Activated CD4-positive, alpha-beta memory T cell treated with anti-CD3 and anti-CD28 coated beads for 36 hours (primary cell): ENCODE data around the gene BCR. TPM values are rescaled to one million over a fixed set of nuclear protein-coding genes. Genes with fewer than 3 reads are reported as not detected.

Experiments
- CTCF ChIA-PET: fragments of 350-600 bp; sonication (Branson Sonifier 250); formaldehyde crosslinking; loops from one replicate; lab custom pipeline; 2021; ENCODE audit warnings: antibody characterized with exemption, inconsistent platforms; lab: Charles Lee
- POLR2A ChIA-PET: fragments of 350-600 bp; sonication (Branson Sonifier 250); formaldehyde crosslinking; loops from one replicate; lab custom pipeline; 2021; ENCODE audit warnings: antibody characterized with exemption; lab: Charles Lee
- DNase-seq: peaks from one replicate; pipeline ENCODE4 v3.0.0-alpha.2; 2020
- H3K27ac Mint-ChIP-seq: one replicate; pipeline ENCODE4 v1.8.0; 2021; ENCODE audit warnings: mixed read lengths
- H3K27me3 Mint-ChIP-seq: one replicate; pipeline ENCODE4 v1.8.0; 2021; ENCODE audit warnings: mixed read lengths
- H3K36me3 Mint-ChIP-seq: one replicate; pipeline ENCODE4 v1.8.0; 2021; ENCODE audit warnings: mixed read lengths
- H3K4me1 Mint-ChIP-seq: one replicate; pipeline ENCODE4 v1.8.0; 2021; ENCODE audit warnings: low read depth, mixed read lengths
- H3K4me3 Mint-ChIP-seq: one replicate; pipeline ENCODE4 v1.8.0; 2021; ENCODE audit warnings: mild to moderate bottlenecking, mixed read lengths
- H3K9me3 Mint-ChIP-seq: one replicate; pipeline ENCODE4 v1.8.0; 2021; ENCODE audit warnings: mixed read lengths
- intact Hi-C: fragments of 100-400 bp; cut with micrococcal nuclease; formaldehyde crosslinking; loops from one replicate; pipeline ENCODE4 v1.15.1; 2023
- total RNA-seq, 2 experiments: library from RNA; stranded (reverse); gene quantifications; one replicate each; pipeline ENCODE4 v1.2.3, GENCODE V29; 2021

BCR gene
- total RNA-seq, 2 experiments from 2014 or later: 60.4 to 69.0 TPM

- ChIA-PET CTCF (interaction anchor here (1.0 to 15.1 kb wide), 14 partner anchors 8 to 115 kb away, joined by 3 to 309 read pairs (median 4); no protein-coding TSS in a partner anchor), POLR2A (interaction anchor here (0.5 to 3.9 kb wide), 3 partner anchors 63 to 102 kb away, joined by 3 to 18 read pairs (median 5); no protein-coding TSS in a partner anchor)
- DNase-seq: peak; percentile 56
- H3K9me3 Mint-ChIP-seq: peaks cover 2% of the 10 kb centered on the region
- peaks cover 43% of the 10 kb centered on the region for H3K4me1 Mint-ChIP-seq
- peaks cover 16% of the 10 kb centered on the region for H3K36me3 Mint-ChIP-seq
- no peaks in the 10 kb centered on the region for H3K27me3 Mint-ChIP-seq
- peak overlapping the region; percentile 74 for H3K4me3 Mint-ChIP-seq
- H3K27ac Mint-ChIP-seq: peak overlapping the region; percentile 60
- intact Hi-C loops: loop anchor here (2.0 to 5.0 kb wide), 2 partner anchors 37 to 208 kb away; no protein-coding TSS in a partner anchor
Measured at GRCh38 chr22:23179381-23180299, 669 bp upstream of the BCR start.

GRCh38 chr22:23180893-23181720, 798 bp downstream of the BCR start:
- POLR2A ChIA-PET: interaction anchor here (0.7 to 3.9 kb wide), 4 partner anchors 36 to 61 kb away, joined by 3 to 18 read pairs (median 3); partner anchors contain the start of gene RAB36
- peak overlapping the region; percentile 98 for H3K27ac Mint-ChIP-seq
- H3K27me3 Mint-ChIP-seq: no peaks in the 10 kb centered on the region

GRCh38 chr22:23181721-23182308, 1.5 kb downstream of the BCR start:
- DNase-seq: peak; percentile 29
- intact Hi-C loops: loop anchor here (1.0 to 2.0 kb wide), 3 partner anchors 34 to 61 kb away; no protein-coding TSS in a partner anchor
- H3K27ac Mint-ChIP-seq: peak overlapping the region; percentile 98
- H3K4me1 Mint-ChIP-seq: peaks cover 57% of the 10 kb centered on the region
- peak overlapping the region; percentile 97 for H3K4me3 Mint-ChIP-seq
- CTCF ChIA-PET: interaction anchor here (0.7 to 15.1 kb wide), 5 partner anchors 34 to 109 kb away, joined by 3 to 309 read pairs (median 15); no protein-coding TSS in a partner anchor
- no peaks in the 10 kb centered on the region for H3K27me3 Mint-ChIP-seq
- peaks cover 24% of the 10 kb centered on the region for H3K36me3 Mint-ChIP-seq
- POLR2A ChIA-PET: interaction anchor here (0.7 to 3.9 kb wide), 5 partner anchors 35 to 61 kb away, joined by 3 to 18 read pairs (median 3); partner anchors contain the start of gene RAB36
- H3K9me3 Mint-ChIP-seq: no peaks in the 10 kb centered on the region

More at GRCh38 chr22:23180893-23181720, 798 bp downstream of the BCR start:
- DNase-seq: peak; percentile 47
- Mint-ChIP-seq H3K4me1 (peaks cover 50% of the 10 kb centered on the region), H3K36me3 (peaks cover 19% of the 10 kb centered on the region), H3K9me3 (peaks cover 2% of the 10 kb centered on the region), H3K4me3 (peak overlapping the region; percentile 97)
- intact Hi-C loops: loop anchor here (2.0 kb wide), 1 partner anchor 38 kb away; no protein-coding TSS in a partner anchor
- CTCF ChIA-PET: interaction anchor here (0.7 to 15.1 kb wide), 9 partner anchors 19 to 110 kb away, joined by 3 to 309 read pairs (median 6); no protein-coding TSS in a partner anchor

- H3K36me3 Mint-ChIP-seq: peaks cover 25% of the 10 kb centered on the region
- peak overlapping the region; percentile 98 for H3K27ac Mint-ChIP-seq
- H3K27me3 Mint-ChIP-seq: no peaks in the 10 kb centered on the region
- peak overlapping the region; percentile 97 for H3K4me3 Mint-ChIP-seq
- ChIA-PET POLR2A (interaction anchor here (1.0 to 3.9 kb wide), 3 partner anchors 34 to 99 kb away, joined by 4 to 18 read pairs (median 5); no protein-coding TSS in a partner anchor), CTCF (interaction anchor here (0.7 to 15.1 kb wide), 7 partner anchors 34 to 108 kb away, joined by 3 to 309 read pairs (median 8); no protein-coding TSS in a partner anchor)
- DNase-seq: peak; percentile 89
- H3K9me3 Mint-ChIP-seq: no peaks in the 10 kb centered on the region
- H3K4me1 Mint-ChIP-seq: peaks cover 57% of the 10 kb centered on the region
- intact Hi-C loops: loop anchor here (1.0 kb wide), 2 partner anchors 34 to 61 kb away; no protein-coding TSS in a partner anchor
Measured at GRCh38 chr22:23182309-23183060, 2.2 kb downstream of the BCR start.

- peaks cover 32% of the 10 kb centered on the region for H3K36me3 Mint-ChIP-seq
- DNase-seq: peak; percentile 11
- POLR2A ChIA-PET: interaction anchor here (0.8 to 3.9 kb wide), 4 partner anchors 33 to 99 kb away, joined by 3 to 18 read pairs (median 4); no protein-coding TSS in a partner anchor
Measured at GRCh38 chr22:23183061-23183698, 2.9 kb downstream of the BCR start.

GRCh38 chr22:23184100-23184763, 3.9 kb downstream of the BCR start:
- CTCF ChIA-PET: interaction anchor here (0.7 to 15.1 kb wide), 6 partner anchors 32 to 1357 kb away, joined by 3 to 309 read pairs (median 7); no protein-coding TSS in a partner anchor
- H3K27ac Mint-ChIP-seq: peak overlapping the region; percentile 98
- no peak for DNase-seq
- no peaks in the 10 kb centered on the region for H3K27me3 Mint-ChIP-seq
- H3K36me3 Mint-ChIP-seq: peaks cover 35% of the 10 kb centered on the region
- no peaks in the 10 kb centered on the region for H3K9me3 Mint-ChIP-seq
- intact Hi-C loops: no loop called here
- peak overlapping the region; percentile 97 for H3K4me3 Mint-ChIP-seq
- H3K4me1 Mint-ChIP-seq: peaks cover 62% of the 10 kb centered on the region
- POLR2A ChIA-PET: interaction anchor here (0.8 kb wide), 1 partner anchor 42 kb away, joined by 3 read pairs; no protein-coding TSS in a partner anchor

More at GRCh38 chr22:23183061-23183698, 2.9 kb downstream of the BCR start:
- peaks cover 64% of the 10 kb centered on the region for H3K4me1 Mint-ChIP-seq
- no peaks in the 10 kb centered on the region for H3K9me3 Mint-ChIP-seq
- peak overlapping the region; percentile 97 for H3K4me3 Mint-ChIP-seq
- intact Hi-C loops: no loop called here
- H3K27me3 Mint-ChIP-seq: no peaks in the 10 kb centered on the region
- CTCF ChIA-PET: interaction anchor here (1.4 to 15.1 kb wide), 5 partner anchors 33 to 108 kb away, joined by 4 to 309 read pairs (median 8); no protein-coding TSS in a partner anchor
- peak overlapping the region; percentile 98 for H3K27ac Mint-ChIP-seq

- ChIA-PET CTCF (interaction anchor here (0.7 to 15.1 kb wide), 3 partner anchors 96 to 1358 kb away, joined by 3 to 309 read pairs (median 9); no protein-coding TSS in a partner anchor), POLR2A (no interaction called here)
- intact Hi-C loops: no loop called here
- DNase-seq: no peak
- H3K36me3 Mint-ChIP-seq: peaks cover 35% of the 10 kb centered on the region
- H3K27ac Mint-ChIP-seq: peak overlapping the region; percentile 53
- H3K9me3 Mint-ChIP-seq: no peaks in the 10 kb centered on the region
- peak overlapping the region; percentile 70 for H3K4me3 Mint-ChIP-seq
- no peaks in the 10 kb centered on the region for H3K27me3 Mint-ChIP-seq
- H3K4me1 Mint-ChIP-seq: peaks cover 58% of the 10 kb centered on the region
Measured at GRCh38 chr22:23184764-23185113, 4.4 kb downstream of the BCR start.

- H3K27ac Mint-ChIP-seq: peak overlapping the region; percentile 14
- peaks cover 30% of the 10 kb centered on the region for H3K36me3 Mint-ChIP-seq
- H3K9me3 Mint-ChIP-seq: no peaks in the 10 kb centered on the region
- peaks cover 54% of the 10 kb centered on the region for H3K4me1 Mint-ChIP-seq
- no peaks in the 10 kb centered on the region for H3K27me3 Mint-ChIP-seq
- ChIA-PET POLR2A (no interaction called here), CTCF (interaction anchor here (1.1 to 2.5 kb wide), 4 partner anchors 8 to 95 kb away, joined by 3 to 9 read pairs (median 5); no protein-coding TSS in a partner anchor)
- intact Hi-C loops: no loop called here
- H3K4me3 Mint-ChIP-seq: no peak overlapping the region
- DNase-seq: no peak
Measured at GRCh38 chr22:23187211-23187610, 6.9 kb downstream of the BCR start.

- Mint-ChIP-seq H3K4me3 (no peak overlapping the region), H3K27ac (no peak overlapping the region), H3K36me3 (peaks cover 25% of the 10 kb centered on the region), H3K9me3 (no peaks in the 10 kb centered on the region), H3K4me1 (peaks cover 52% of the 10 kb centered on the region), H3K27me3 (no peaks in the 10 kb centered on the region)
- CTCF ChIA-PET: interaction anchor here (0.8 to 1.9 kb wide), 3 partner anchors 9 to 94 kb away, joined by 3 to 6 read pairs (median 4); no protein-coding TSS in a partner anchor
- POLR2A ChIA-PET: no interaction called here
- DNase-seq: no peak
- intact Hi-C loops: no loop called here
Measured at GRCh38 chr22:23187871-23188700, 7.8 kb downstream of the BCR start.
